ENCODE results near the gene FNTB. TPM values are rescaled to one million over a fixed set of nuclear protein-coding genes. Genes with fewer than 3 reads are reported as not detected.

The FNTB gene
- polyA plus RNA-seq, 3 donors = 12.3 to 14.2 (median 14.1) TPM

- H3K36me3 Mint-ChIP-seq = peaks cover 0 to 8% of the 10 kb centered on the region in 2 donors
- TF ChIP-seq CTCF (IDR thresholded peaks at IDR 0.05) = no peak
- Histone ChIP-seq H2AFZ (ENCODE audit: insufficient read depth, low read depth, low read length, poor library complexity, severe bottlenecking) (peak overlapping the region; percentile 65), H3K4me1 (ENCODE audit: control insufficient read depth in 1 of 2, insufficient read depth in 2 of 2, low read length in 2 of 2) (peaks cover 57 to 68% of the 10 kb centered on the region in 2 donors), H3K4me3 (replicated peaks in 1 of 3; ENCODE audit: low read depth in 2 of 3, low read length in 3 of 3) (peak overlapping the region in 2 of 3 experiments; percentile 41 to 70), H3K27ac (ENCODE audit: low read depth in 1 of 2, low read length in 2 of 2) (peak overlapping the region; percentile 82 to 86), H3K79me2 (ENCODE audit: insufficient read depth, low read length) (peaks cover 94% of the 10 kb centered on the region), H3K36me3 (replicated peaks in 1 of 2; ENCODE audit: control insufficient read depth in 1 of 2, insufficient read depth in 2 of 2, low read length in 2 of 2) (no peaks in the 10 kb centered on the region), H3K9ac (ENCODE audit: insufficient read depth, low read length, poor library complexity, severe bottlenecking) (peak overlapping the region; percentile 29), H4K20me1 (ENCODE audit: insufficient read depth, low read length) (no peaks in the 10 kb centered on the region), H3K4me2 (replicated peaks; ENCODE audit: extremely low read depth, low read length, poor library complexity, severe bottlenecking) (peak overlapping the region; percentile 76), H3K9me3 (replicated peaks in 1 of 2; ENCODE audit: control insufficient read depth in 1 of 2, insufficient read depth in 1 of 2, low read length in 2 of 2) (no peaks in the 10 kb centered on the region), H3K27me3 (ENCODE audit: control insufficient read depth in 2 of 2, insufficient read depth in 2 of 2, low read length in 2 of 2) (no peaks in the 10 kb centered on the region)
- peak; percentile 34 to 71 (median 55) for DNase-seq
- no peaks in the 10 kb centered on the region for H3K27me3 Mint-ChIP-seq (ENCODE audit: low read depth in 3 of 3)
- intact Hi-C loops (cut with micrococcal nuclease) = no loop called here
- H3K4me1 Mint-ChIP-seq = peaks cover 73% of the 10 kb centered on the region
- H3K4me3 Mint-ChIP-seq = peak overlapping the region; percentile 73 to 86
- WGBS (ENCODE audit: insufficient coverage) = no CpG with 5 or more reads among the region's 3 CpGs
- peak overlapping the region; percentile 81 to 94 (median 91) for H3K27ac Mint-ChIP-seq
- no peaks in the 10 kb centered on the region for H3K9me3 Mint-ChIP-seq
These were observed 6.7 kb downstream of the FNTB start for GRCh38 chr14:64993266-64993930.

- peak overlapping the region; percentile 53 to 94 (median 84) for H3K27ac Mint-ChIP-seq
- no CpG with 5 or more reads among the region's 2 CpGs for WGBS (ENCODE audit: insufficient coverage)
- no peak overlapping the region for H2AFZ ChIP-seq (ENCODE audit: insufficient read depth, low read depth, low read length, poor library complexity, severe bottlenecking)
- H3K4me3 ChIP-seq (replicated peaks in 1 of 3; ENCODE audit: low read depth in 2 of 3, low read length in 3 of 3) = no peak overlapping the region
- peaks cover 59 to 66% of the 10 kb centered on the region in 2 donors for H3K4me1 ChIP-seq (ENCODE audit: control insufficient read depth in 1 of 2, insufficient read depth in 2 of 2, low read length in 2 of 2)
- H3K27ac ChIP-seq (ENCODE audit: low read depth in 1 of 2, low read length in 2 of 2) = peak overlapping the region in 1 of 2 donors; percentile 82
- H3K9me3 ChIP-seq (replicated peaks in 1 of 2; ENCODE audit: control insufficient read depth in 1 of 2, insufficient read depth in 1 of 2, low read length in 2 of 2) = no peaks in the 10 kb centered on the region
- no peaks in the 10 kb centered on the region for H3K36me3 ChIP-seq (replicated peaks in 1 of 2; ENCODE audit: control insufficient read depth in 1 of 2, insufficient read depth in 2 of 2, low read length in 2 of 2)
- TF ChIP-seq CTCF (IDR thresholded peaks at IDR 0.05) = no peak
- intact Hi-C loops (cut with micrococcal nuclease) = no loop called here
- H3K36me3 Mint-ChIP-seq = peaks cover 2 to 8% of the 10 kb centered on the region in 2 donors
- peaks cover 71% of the 10 kb centered on the region for H3K4me1 Mint-ChIP-seq
- H3K9me3 Mint-ChIP-seq = no peaks in the 10 kb centered on the region
- no peaks in the 10 kb centered on the region for H3K27me3 ChIP-seq (ENCODE audit: control insufficient read depth in 2 of 2, insufficient read depth in 2 of 2, low read length in 2 of 2)
- no peaks in the 10 kb centered on the region for H3K27me3 Mint-ChIP-seq (ENCODE audit: low read depth in 3 of 3)
- no peak overlapping the region for H3K4me2 ChIP-seq (replicated peaks; ENCODE audit: extremely low read depth, low read length, poor library complexity, severe bottlenecking)
- H3K79me2 ChIP-seq (ENCODE audit: insufficient read depth, low read length) = peaks cover 94% of the 10 kb centered on the region
- H4K20me1 ChIP-seq (ENCODE audit: insufficient read depth, low read length) = no peaks in the 10 kb centered on the region
- no peak overlapping the region for H3K9ac ChIP-seq (ENCODE audit: insufficient read depth, low read length, poor library complexity, severe bottlenecking)
- no peak overlapping the region for H3K4me3 Mint-ChIP-seq
- no peak for DNase-seq
These were observed 7.8 kb downstream of the FNTB start for GRCh38 chr14:64994540-64994939.

Measured in CD14-positive monocyte (primary cell).